ENCODE results near the gene SPECC1.

DNA sequence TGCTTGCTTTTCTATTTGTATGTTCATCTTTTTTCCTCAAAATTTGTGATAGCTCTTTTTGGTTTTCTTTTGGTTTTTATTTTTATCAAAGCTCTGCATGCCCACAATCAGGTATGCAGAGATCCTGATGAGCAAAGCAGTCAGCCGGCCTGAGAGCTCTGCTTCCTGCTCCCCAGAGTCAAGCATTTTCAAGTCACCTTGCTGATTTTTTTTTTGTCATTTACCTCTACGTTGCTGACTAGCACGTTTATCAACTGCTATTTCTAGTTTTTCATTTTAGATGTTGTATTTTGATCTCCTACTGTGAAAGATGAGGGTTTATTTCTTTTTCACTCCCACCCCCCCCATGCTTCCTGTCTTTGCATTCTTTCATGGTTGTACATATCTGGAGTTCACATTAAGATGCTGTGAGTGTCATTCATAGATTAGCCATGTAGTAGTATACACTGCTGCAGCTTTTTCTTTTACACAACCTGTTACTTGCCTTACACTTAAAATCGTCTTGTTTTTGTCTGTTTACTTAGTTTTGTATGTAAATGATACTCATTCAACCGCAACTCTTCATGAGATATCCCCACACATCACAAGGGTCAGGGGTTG, 262.0 kb downstream of the SPECC1 start:
- TF ChIP-seq, protein P1, sequence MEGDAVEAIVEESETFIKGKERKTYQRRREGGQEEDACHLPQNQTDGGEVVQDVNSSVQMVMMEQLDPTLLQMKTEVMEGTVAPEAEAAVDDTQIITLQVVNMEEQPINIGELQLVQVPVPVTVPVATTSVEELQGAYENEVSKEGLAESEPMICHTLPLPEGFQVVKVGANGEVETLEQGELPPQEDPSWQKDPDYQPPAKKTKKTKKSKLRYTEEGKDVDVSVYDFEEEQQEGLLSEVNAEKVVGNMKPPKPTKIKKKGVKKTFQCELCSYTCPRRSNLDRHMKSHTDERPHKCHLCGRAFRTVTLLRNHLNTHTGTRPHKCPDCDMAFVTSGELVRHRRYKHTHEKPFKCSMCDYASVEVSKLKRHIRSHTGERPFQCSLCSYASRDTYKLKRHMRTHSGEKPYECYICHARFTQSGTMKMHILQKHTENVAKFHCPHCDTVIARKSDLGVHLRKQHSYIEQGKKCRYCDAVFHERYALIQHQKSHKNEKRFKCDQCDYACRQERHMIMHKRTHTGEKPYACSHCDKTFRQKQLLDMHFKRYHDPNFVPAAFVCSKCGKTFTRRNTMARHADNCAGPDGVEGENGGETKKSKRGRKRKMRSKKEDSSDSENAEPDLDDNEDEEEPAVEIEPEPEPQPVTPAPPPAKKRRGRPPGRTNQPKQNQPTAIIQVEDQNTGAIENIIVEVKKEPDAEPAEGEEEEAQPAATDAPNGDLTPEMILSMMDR (conservative IDR thresholded peaks at IDR 0.05): no peak
- TF ChIP-seq EZH2 (IDR thresholded peaks at IDR 0.05; ENCODE audit: low read depth): no peak

Data from PC-9 (cell line).